Gastrocnemius medialis (tissue), 4 donors: ENCODE results near the gene RNU6-9.

Source experiments
- POLR2A ChIP-seq, 2 donors: fragments of 450-650 bp; IDR thresholded peaks; one replicate each; pipeline ENCODE4 v1.6.1; 2017; ENCODE audit warnings: antibody characterized with exemption in 2 of 2, mild to moderate bottlenecking in 2 of 2, moderate library complexity in 2 of 2
- TF ChIP-seq, protein P1 (sequence below), 5 experiments: fragments of 450-650 bp in 3 of 5; fragments of 200-600 bp in 2 of 5; sonication (generic) in 2 of 5; IDR thresholded peaks in 4 of 5; conservative IDR thresholded peaks in 1 of 5; 1 replicate in 4 of 5; 2 replicates in 1 of 5; pipeline ENCODE4 v1.5.1; 2016 to 2019; ENCODE audit warnings: antibody characterized with exemption in 5 of 5, mild to moderate bottlenecking in 3 of 5, moderate library complexity in 3 of 5

DNA sequence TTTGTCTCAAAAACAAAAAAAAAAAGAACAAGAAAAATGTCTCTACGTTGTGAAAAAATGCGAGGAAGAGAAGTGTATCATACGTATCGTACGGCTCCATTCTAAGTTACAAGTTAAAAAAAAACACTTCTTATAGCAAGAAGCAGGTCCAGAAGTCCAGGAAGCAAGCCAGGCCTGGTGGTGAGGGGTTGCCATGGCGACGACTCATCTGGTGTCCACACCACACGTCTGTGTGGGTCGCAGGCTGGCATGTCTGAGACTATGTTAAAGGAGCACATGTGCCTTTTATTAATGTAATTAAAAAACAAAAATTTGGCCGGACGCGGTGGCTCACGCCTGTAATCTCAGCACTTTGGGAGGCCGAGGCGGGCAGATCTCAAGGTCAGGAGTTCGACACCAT is 6.2 kb upstream of the RNU6-9 start:
- TF ChIP-seq, protein P1, sequence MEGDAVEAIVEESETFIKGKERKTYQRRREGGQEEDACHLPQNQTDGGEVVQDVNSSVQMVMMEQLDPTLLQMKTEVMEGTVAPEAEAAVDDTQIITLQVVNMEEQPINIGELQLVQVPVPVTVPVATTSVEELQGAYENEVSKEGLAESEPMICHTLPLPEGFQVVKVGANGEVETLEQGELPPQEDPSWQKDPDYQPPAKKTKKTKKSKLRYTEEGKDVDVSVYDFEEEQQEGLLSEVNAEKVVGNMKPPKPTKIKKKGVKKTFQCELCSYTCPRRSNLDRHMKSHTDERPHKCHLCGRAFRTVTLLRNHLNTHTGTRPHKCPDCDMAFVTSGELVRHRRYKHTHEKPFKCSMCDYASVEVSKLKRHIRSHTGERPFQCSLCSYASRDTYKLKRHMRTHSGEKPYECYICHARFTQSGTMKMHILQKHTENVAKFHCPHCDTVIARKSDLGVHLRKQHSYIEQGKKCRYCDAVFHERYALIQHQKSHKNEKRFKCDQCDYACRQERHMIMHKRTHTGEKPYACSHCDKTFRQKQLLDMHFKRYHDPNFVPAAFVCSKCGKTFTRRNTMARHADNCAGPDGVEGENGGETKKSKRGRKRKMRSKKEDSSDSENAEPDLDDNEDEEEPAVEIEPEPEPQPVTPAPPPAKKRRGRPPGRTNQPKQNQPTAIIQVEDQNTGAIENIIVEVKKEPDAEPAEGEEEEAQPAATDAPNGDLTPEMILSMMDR (IDR thresholded peaks at IDR 0.05 in 4 of 5, conservative IDR thresholded peaks at IDR 0.05 in 1 of 5), result no peak
- no peak for TF ChIP-seq POLR2A (IDR thresholded peaks at IDR 0.05)
